Eye (tissue), 1 donor: ENCODE results near the gene SURF2.
"Not testable (repeated sequence)": the region's sequence is repeated elsewhere in the genome, so short reads cannot be mapped to it uniquely, and the experiment has no call there.

Source experiments
- DNase-seq: peaks from one replicate; pipeline ENCODE4 v3.0.0-alpha.2; 2015

SURF2 gene

DNA sequence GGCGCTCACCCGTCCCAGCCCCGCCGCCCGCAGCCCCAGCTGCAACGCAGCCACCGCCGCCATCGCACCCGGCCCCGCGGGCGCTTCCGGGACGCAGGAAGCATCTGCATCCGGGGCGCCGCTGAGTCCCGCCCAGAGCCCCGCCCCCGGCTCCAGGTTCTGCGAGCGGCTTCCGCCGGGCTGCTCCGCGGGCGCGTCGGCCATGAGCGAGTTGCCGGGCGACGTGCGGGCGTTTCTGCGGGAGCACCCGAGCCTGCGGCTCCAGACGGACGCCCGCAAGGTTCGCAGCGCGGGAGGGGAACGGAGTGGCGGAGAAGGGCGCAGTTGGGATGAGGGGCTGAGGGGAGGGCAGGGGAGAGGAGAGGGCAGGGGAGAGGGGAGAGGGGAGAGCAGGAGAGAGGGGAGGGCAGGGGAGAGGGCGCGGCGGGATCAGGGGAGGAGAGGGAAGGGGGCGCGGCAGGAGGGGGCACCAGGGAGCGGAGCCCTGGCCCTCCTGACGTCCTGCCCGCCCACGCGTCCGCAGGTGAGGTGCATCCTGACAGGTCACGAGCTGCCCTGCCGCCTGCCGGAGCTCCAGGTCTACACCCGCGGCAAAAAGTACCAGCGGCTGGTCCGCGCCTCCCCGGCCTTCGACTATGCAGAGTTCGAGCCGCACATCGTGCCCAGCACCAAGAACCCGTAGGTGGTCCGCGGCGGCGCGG, at the start of gene SURF2, which contains the start of gene SURF1:
SURF2 (plus strand) TSS at position 160 of the 701 bp plus-strand sequence; CDS start at position 203, 43 bp downstream.
SURF1 (minus strand) TSS at position 97 of the 701 bp plus-strand sequence; CDS start at position 63, 34 bp downstream.
- DNase-seq = peak; percentile 93

DNA sequence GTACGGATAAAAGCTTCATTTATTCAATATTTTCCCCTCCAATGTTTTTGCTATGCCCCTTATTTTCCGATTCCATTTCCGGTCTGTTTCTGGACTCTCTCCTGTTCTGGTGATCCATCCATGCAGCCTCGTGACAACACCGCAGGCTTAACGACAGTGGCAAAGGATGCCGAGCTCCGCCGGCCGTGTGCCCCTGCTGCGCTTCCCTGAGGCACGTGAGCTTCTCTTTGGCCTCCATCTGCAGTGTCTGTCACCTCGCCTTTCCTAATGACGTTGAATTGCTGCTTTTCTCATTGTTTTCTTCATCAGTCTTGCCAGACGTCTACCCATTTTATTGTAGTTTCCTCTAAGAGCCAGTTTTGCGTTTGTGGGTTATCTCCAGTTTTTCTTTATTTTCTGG, 49.0 kb upstream of the SURF2 start:
- no peak for DNase-seq

- no peak for DNase-seq
These were observed 46.7 kb upstream of the SURF2 start for GRCh38 chr9:133309608-133310007.

GRCh38 chr9:133315997-133316396, 40.4 kb upstream of the SURF2 start:
- no peak for DNase-seq

DNA sequence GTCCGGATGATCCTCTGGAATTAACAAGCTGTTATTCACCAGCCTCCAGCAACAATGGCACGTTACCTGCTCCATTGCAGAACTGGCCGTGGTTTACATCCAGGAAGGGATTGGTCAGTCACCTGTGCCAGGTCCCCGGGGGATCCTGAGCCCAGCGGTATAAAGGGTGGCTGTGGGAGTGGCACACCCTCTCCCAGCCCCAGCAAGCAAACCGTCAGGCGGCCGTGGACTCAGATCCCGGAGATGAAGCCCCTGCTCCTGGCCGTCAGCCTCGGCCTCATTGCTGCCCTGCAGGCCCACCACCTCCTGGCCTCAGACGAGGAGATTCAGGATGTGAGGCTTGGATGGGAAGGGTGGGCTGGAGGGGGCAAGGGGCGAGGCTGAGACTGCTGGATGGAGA, 38.8 kb upstream of the SURF2 start:
- not testable (repeated sequence) for DNase-seq

- no peak for DNase-seq
These were observed 35.9 kb upstream of the SURF2 start for GRCh38 chr9:133320421-133320881.

GRCh38 chr9:133321411-133321935, 34.9 kb upstream of the SURF2 start:
- DNase-seq = no peak

DNA sequence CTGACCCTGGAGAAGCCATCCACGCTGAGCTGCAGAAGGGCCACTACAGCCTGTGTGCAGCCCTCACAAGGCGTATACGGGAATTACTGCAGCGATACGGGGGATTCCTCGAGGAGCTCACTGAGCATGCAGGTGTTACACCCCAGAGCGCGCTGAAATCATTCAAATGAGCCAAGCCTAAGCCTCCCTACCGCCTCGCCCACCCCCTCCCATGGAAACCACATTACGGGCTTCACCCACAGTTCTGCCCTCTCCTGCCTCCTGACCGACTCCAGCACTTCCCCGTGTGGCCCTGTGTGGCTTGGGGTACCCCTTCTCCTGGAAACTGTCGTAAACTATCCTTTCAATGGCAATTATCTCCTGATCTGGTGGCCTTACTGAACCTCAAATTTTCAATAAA, 33.6 kb upstream of the SURF2 start:
- no peak for DNase-seq

DNA sequence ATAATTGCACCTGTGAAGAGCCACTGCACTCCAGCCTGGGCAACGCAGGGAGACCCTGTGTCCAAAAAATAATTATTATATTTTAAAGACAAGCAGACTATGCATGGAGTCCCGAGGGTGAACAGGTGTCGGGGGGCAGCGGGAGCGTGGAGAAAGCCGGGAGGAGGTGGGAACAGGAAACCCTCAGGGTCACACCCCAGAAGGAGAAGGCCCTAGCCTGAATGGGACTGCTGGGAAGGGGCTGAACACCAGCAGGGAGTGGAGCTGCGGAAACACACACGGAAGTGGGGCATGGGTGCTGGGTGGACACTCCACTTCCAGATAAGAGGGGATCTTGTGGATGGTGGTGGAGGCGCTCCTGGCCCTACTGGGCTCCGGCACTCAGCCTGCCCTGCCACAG, 33.1 kb upstream of the SURF2 start:
- DNase-seq = no peak

DNA sequence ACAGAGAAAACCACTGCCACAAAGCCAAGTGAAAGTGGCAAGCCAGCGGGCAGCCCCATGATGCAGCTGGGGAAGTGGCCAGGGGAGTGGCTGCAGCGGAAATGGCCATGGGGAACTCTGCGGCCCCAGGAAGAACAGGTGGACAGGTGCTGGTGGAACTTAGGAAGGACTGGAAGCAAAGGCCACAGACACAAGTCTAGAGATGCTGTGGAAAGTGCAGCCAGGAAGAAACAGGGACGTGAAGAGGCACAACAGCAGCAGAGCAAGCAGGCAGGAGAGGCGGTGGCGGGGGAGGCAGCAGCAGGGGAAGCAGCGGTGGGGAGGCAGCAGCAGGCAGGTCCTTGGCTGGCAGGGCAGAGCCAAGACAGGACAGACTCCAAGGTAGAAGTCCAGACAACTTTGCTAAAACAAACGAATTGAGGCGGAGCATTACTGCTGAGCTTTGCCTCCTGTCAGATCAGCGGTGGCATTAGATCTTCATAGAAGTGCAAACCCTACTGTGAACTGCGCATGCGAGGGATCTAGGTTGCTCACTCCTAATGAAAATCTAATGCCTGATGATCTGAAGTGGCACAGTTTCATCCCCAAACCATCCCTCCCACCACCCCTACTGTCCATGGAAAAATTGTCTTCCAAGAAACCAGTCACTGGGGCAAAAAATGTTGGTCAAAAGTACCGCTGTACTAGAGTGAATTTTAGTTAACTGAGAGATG, 32.2 kb upstream of the SURF2 start:
- no peak for DNase-seq

- not testable (repeated sequence) for DNase-seq
These were observed 29.3 kb upstream of the SURF2 start for GRCh38 chr9:133327021-133327420.

DNA sequence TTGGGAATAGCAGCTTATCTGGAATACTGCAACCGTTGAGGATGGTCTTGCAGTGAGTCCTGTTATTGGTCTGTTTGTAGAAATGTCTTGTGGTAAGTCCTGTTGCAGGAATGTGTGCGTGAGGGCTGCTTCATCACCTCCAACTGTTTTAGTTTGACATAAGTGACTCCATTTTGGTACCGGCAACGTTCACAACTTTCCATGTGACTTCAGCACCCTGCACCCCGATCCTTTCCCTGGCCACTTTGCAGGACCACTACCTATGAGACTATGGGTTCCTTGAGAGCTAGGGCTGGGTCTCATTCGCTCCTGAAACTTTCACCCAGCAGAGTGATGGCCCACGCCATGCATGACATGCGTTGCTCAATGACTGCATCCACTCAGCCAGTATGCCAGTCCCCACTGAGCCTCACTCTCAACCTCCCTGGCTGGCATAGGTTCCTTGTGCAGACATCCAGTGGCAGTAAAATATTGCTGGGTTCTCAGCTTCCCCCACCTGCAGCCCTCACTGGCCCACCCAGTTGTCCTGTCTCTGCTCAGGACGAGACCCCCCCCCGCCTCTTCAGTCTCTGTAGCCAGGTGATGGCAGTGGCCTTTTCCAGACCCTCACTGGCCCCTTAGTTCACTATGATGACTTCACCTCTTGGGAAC, 28.4 kb upstream of the SURF2 start:
- DNase-seq = no peak

- not testable (repeated sequence) for DNase-seq
These were observed 26.8 kb upstream of the SURF2 start for GRCh38 chr9:133329306-133330156.

DNA sequence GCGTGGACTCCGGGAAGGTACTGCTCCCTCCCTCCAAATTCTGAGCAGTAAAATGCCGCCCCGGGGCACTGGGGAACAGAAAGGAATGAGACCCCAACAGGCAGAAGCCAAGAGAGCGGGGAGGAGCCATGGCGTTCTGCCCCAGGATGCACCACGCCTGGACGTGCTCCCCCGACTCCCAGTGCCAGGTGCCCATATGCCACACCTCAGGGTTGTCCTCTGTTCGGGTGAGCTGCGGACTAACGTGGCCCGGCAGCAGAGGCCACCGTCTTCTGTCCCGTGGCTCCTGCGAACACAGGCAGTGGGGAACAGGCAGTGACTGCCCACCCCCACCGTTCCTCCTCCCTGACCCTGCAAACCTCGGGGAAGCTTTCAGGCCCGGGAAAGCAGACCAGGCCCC, 25.1 kb upstream of the SURF2 start:
- no peak for DNase-seq

- DNase-seq = no peak
These were observed 24.5 kb upstream of the SURF2 start for GRCh38 chr9:133331641-133332380.

- DNase-seq = no peak
These were observed 24.0 kb upstream of the SURF2 start for GRCh38 chr9:133332381-133332730.

GRCh38 chr9:133333011-133333410, 23.3 kb upstream of the SURF2 start:
- DNase-seq = no peak

- no peak for DNase-seq
These were observed 22.8 kb upstream of the SURF2 start for GRCh38 chr9:133333566-133333965.

DNA sequence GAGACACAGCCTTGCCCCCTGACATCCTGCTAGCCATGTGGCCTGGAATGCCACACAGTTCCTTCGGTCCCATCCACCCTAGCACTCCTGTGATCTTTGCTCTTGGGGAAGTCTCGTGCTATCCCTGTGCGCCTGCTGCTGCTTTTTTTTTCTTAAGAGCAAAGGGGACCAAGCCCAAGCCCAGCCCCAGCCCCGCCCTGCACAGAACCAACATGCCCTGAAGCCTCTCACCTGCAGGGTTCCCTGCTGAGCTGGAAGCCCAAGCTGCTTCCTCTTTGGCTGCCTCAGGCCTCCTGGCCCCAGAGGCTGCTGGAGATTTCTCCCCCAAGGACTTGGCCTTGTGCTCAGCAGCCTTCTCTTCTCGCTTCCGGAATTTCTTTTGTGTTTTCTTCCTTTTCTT, 22.2 kb upstream of the SURF2 start:
- no peak for DNase-seq

GRCh38 chr9:133334888-133335287, 21.5 kb upstream of the SURF2 start:
- DNase-seq = not testable (repeated sequence)

- DNase-seq = peak; percentile 95
These were observed 20.2 kb upstream of the SURF2 start, which contains the start of gene SURF6 for GRCh38 chr9:133335924-133336811. SURF6 (minus strand) TSS chr9:133336188; CDS start chr9:133336132, 56 bp downstream.
